Mesendoderm (in vitro differentiated cells): ENCODE measurements around the gene LRRC57.
A peak's percentile ranks its signal among the peaks of the same experiment; 100 is the strongest.
"Not testable (repeated sequence)": the region's sequence is repeated elsewhere in the genome, so short reads cannot be mapped to it uniquely, and the experiment has no call there.

Experiments
- DNase-seq: peaks from one replicate; pipeline ENCODE4 v3.0.0; 2013
- H2AK5ac ChIP-seq: 2 replicates; pipeline ENCODE4 v1.6.1; 2013; ENCODE audit warnings: low read length, inconsistent platforms
- H2BK120ac ChIP-seq: 2 replicates; pipeline ENCODE4 v1.6.1; 2013; ENCODE audit warnings: low read depth, mild to moderate bottlenecking, low read length, moderate library complexity, mixed read lengths
- H2BK15ac ChIP-seq: replicated peaks from 2 replicates; pipeline ENCODE4 v1.6.1; 2013; ENCODE audit warnings: low read depth, mild to moderate bottlenecking, moderate library complexity
- H2BK5ac ChIP-seq: 2 replicates; pipeline ENCODE4 v1.6.1; 2013; ENCODE audit warnings: low read length, inconsistent platforms
- H3K18ac ChIP-seq: 2 replicates; pipeline ENCODE4 v1.6.1; 2013; ENCODE audit warnings: mild to moderate bottlenecking, low read length, mixed read lengths
- H3K23ac ChIP-seq: one replicate; pipeline ENCODE4 v1.6.1; 2013; ENCODE audit warnings: low read length
- H3K27ac ChIP-seq: 2 replicates; pipeline ENCODE4 v1.5.1; 2013; ENCODE audit warnings: low read depth, mild to moderate bottlenecking, inconsistent platforms, low read length, moderate library complexity
- H3K27me3 ChIP-seq: 2 replicates; pipeline ENCODE4 v1.6.1; 2013; ENCODE audit warnings: low read length, control low read depth, mild to moderate bottlenecking, inconsistent platforms; ENCODE audit not compliant: insufficient read depth, poor library complexity
- H3K36me3 ChIP-seq: 2 replicates; pipeline ENCODE4 v1.6.1; 2013; ENCODE audit warnings: low read length, inconsistent platforms; ENCODE audit not compliant: control insufficient read depth, insufficient read depth
- H3K4ac ChIP-seq: one replicate; pipeline ENCODE4 v1.6.1; 2013; ENCODE audit warnings: low read depth, mild to moderate bottlenecking, low read length, moderate library complexity
- H3K4me1 ChIP-seq: 2 replicates; pipeline ENCODE4 v1.6.1; 2013; ENCODE audit warnings: low read depth, low read length, inconsistent platforms; ENCODE audit not compliant: control insufficient read depth
- H3K4me2 ChIP-seq: 2 replicates; pipeline ENCODE4 v1.6.1; 2013; ENCODE audit warnings: low read length
- H3K4me3 ChIP-seq: 2 replicates; pipeline ENCODE4 v1.5.1; 2013; ENCODE audit warnings: mild to moderate bottlenecking, low read length
- H3K56ac ChIP-seq: one replicate; pipeline ENCODE4 v1.6.1; 2013; ENCODE audit warnings: low read length
- H3K79me1 ChIP-seq: 2 replicates; pipeline ENCODE4 v1.6.1; 2013; ENCODE audit warnings: low read length, inconsistent platforms
- H3K79me2 ChIP-seq: 2 replicates; pipeline ENCODE4 v1.6.1; 2013; ENCODE audit warnings: mild to moderate bottlenecking, low read length; ENCODE audit not compliant: control insufficient read depth, insufficient read depth
- H3K9ac ChIP-seq: 2 replicates; pipeline ENCODE4 v1.6.1; 2013; ENCODE audit warnings: low read length, inconsistent platforms
- H4K5ac ChIP-seq: one replicate; pipeline ENCODE4 v1.6.1; 2013; ENCODE audit warnings: low read length
- H4K8ac ChIP-seq: one replicate; pipeline ENCODE4 v1.6.1; 2013; ENCODE audit warnings: low read depth, mild to moderate bottlenecking, control low read depth, low read length, moderate library complexity
- WGBS: extraction: QIAGEN DNeasy Blood & Tissue Kit; methylation state at CpG from one replicate; pipeline ENCODE4 v1.1.7; 2013; ENCODE audit warnings: low lambda C conversion rate, missing lambda C conversion rate; ENCODE audit not compliant: insufficient coverage; ENCODE audit errors: extremely low coverage; 5-methylcytosine and 5-hydroxymethylcytosine counted together

LRRC57 gene

DNA sequence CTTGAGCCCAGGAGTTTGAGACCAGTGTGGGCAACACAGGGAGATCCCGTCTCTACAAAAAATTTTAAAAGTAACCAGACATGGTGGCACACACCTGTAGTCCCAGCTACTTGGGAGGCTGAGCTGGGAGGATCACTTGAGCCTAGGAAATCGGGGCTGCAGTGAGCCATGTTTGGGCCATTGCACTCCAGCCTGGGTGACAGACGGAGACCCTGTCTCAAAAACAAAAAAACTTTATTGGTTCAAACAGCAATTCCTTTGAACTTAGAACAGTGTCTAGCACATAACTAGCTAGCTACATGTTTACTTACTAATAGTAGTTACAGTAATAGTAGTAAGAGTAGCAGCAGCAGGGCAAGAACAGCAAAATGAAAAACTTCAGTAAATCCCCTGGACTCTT lies 10.1 kb upstream of the LRRC57 start:
- WGBS = no CpG with 5 or more reads among the region's 3 CpGs
- no peaks in the 10 kb centered on the region for H3K36me3 ChIP-seq

GRCh38 chr15:42556550-42557207 lies 8.1 kb upstream of the LRRC57 start:
- not testable (repeated sequence) for H2BK15ac ChIP-seq, H3K56ac ChIP-seq, H3K23ac ChIP-seq, H3K4me2 ChIP-seq, H4K8ac ChIP-seq, H2BK120ac ChIP-seq, H4K5ac ChIP-seq, H3K4me3 ChIP-seq, H2BK5ac ChIP-seq, H3K18ac ChIP-seq, H3K27me3 ChIP-seq, H3K4me1 ChIP-seq, H2AK5ac ChIP-seq, H3K4ac ChIP-seq, H3K9ac ChIP-seq, DNase-seq, H3K27ac ChIP-seq, H3K36me3 ChIP-seq, H3K79me2 ChIP-seq, H3K79me1 ChIP-seq
- WGBS = no CpG with 5 or more reads among the region's 12 CpGs

More for the DNA sequence above, 10.1 kb upstream of the LRRC57 start:
- peaks cover 2% of the 10 kb centered on the region for H3K79me2 ChIP-seq
- no peak overlapping the region for H3K27ac ChIP-seq
- no peak overlapping the region for H3K4me3 ChIP-seq
- no peak overlapping the region for H3K18ac ChIP-seq
- H3K23ac ChIP-seq = no peak overlapping the region
- H3K27me3 ChIP-seq = no peaks in the 10 kb centered on the region
- H3K79me1 ChIP-seq = peaks cover 2% of the 10 kb centered on the region
- H2BK120ac ChIP-seq = no peak overlapping the region
- H3K4me1 ChIP-seq = no peaks in the 10 kb centered on the region
- H2BK15ac ChIP-seq = no peak overlapping the region
- H2AK5ac ChIP-seq = no peak overlapping the region
- H3K9ac ChIP-seq = no peak overlapping the region
- no peak overlapping the region for H4K5ac ChIP-seq
- no peak overlapping the region for H3K4ac ChIP-seq
- H3K4me2 ChIP-seq = no peak overlapping the region
- no peak overlapping the region for H4K8ac ChIP-seq
- no peak for DNase-seq
- H3K56ac ChIP-seq = no peak overlapping the region
- no peak overlapping the region for H2BK5ac ChIP-seq

DNA sequence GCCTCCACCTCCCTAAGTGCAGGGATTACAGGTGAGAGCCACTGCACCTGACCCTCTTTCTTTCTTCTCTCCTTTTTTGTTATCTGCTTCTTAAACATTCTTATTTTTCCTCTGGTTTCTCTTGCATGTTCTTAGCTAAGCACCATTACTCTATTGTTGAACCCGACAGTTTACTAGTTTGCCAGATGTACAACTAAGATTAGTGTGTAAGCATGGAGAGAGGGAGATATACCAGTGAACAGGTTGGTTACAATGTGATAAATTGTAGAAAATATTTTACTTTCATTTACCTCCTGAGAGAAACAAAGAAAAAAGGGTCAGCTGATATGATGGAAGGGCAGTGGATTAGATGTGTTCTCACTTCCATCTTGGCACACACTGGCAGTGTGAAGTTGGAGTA lies 5.0 kb upstream of the LRRC57 start:
- no peak overlapping the region for H3K4me2 ChIP-seq
- H3K79me2 ChIP-seq = peaks cover 25% of the 10 kb centered on the region
- H3K4me1 ChIP-seq = peaks cover 2% of the 10 kb centered on the region
- no peak overlapping the region for H2AK5ac ChIP-seq
- no peak overlapping the region for H3K27ac ChIP-seq
- H3K56ac ChIP-seq = no peak overlapping the region
- H3K23ac ChIP-seq = no peak overlapping the region
- H4K8ac ChIP-seq = no peak overlapping the region
- no peak for DNase-seq
- H3K27me3 ChIP-seq = no peaks in the 10 kb centered on the region
- H3K18ac ChIP-seq = no peak overlapping the region
- H2BK15ac ChIP-seq = no peak overlapping the region
- H3K4ac ChIP-seq = no peak overlapping the region
- H3K36me3 ChIP-seq = no peaks in the 10 kb centered on the region
- peaks cover 13% of the 10 kb centered on the region for H3K79me1 ChIP-seq
- no peak overlapping the region for H2BK5ac ChIP-seq
- WGBS = no CpG with 5 or more reads among the region's 1 CpG
- no peak overlapping the region for H3K4me3 ChIP-seq
- no peak overlapping the region for H3K9ac ChIP-seq
- H4K5ac ChIP-seq = no peak overlapping the region
- no peak overlapping the region for H2BK120ac ChIP-seq

DNA sequence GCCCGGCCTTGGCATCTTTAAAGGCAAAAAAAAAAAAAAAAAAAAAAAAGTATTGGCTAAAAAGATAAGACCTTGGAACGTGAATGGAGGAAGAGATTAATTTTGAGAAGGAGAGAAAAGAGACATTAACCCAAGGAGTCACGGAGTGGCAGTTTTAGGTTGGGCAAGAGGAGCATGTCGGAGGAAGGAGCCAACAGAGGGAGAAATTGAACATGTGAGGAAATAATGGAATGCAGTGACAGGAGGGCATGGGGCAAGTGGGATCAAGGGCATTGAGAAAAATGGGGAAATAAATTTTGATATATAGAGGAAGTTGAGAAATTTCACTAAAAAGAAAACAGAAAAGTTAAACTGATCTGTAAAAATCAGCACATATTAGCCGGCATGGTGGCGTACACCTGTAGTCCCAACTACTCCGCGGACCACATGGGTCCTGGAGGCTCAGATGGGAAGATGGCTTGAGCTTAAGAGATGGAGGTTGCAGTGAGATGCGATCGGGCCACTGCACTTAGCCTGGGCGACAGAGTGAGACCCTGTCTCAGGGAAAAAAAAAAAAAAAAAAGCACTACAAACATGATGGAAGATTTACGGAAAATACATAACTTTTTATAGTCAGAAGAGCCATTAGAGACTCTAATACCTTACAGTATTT lies 1.3 kb upstream of the LRRC57 start:
- peaks cover 15% of the 10 kb centered on the region for H3K79me1 ChIP-seq
- WGBS = no CpG with 5 or more reads among the region's 12 CpGs
- no peaks in the 10 kb centered on the region for H3K36me3 ChIP-seq
- DNase-seq = no peak
- no peak overlapping the region for H3K4me3 ChIP-seq
- H3K79me2 ChIP-seq = peaks cover 26% of the 10 kb centered on the region
- no peak overlapping the region for H3K23ac ChIP-seq
- H4K5ac ChIP-seq = no peak overlapping the region
- H3K56ac ChIP-seq = peak overlapping the region; percentile 17
- H2BK15ac ChIP-seq = no peak overlapping the region
- H3K9ac ChIP-seq = peak overlapping the region; percentile 48
- no peaks in the 10 kb centered on the region for H3K27me3 ChIP-seq
- H4K8ac ChIP-seq = no peak overlapping the region
- H3K4ac ChIP-seq = no peak overlapping the region
- no peak overlapping the region for H3K27ac ChIP-seq
- H3K4me1 ChIP-seq = peaks cover 5% of the 10 kb centered on the region
- no peak overlapping the region for H2AK5ac ChIP-seq
- H2BK120ac ChIP-seq = no peak overlapping the region
- no peak overlapping the region for H3K18ac ChIP-seq
- no peak overlapping the region for H2BK5ac ChIP-seq
- peak overlapping the region; percentile 56 for H3K4me2 ChIP-seq

GRCh38 chr15:42549032-42549491 lies 469 bp upstream of the LRRC57 start:
- no peak overlapping the region for H3K23ac ChIP-seq
- H2BK15ac ChIP-seq = no peak overlapping the region
- peak; percentile 62 for DNase-seq
- peak overlapping the region; percentile 2 for H3K18ac ChIP-seq
- no peaks in the 10 kb centered on the region for H3K27me3 ChIP-seq
- H2AK5ac ChIP-seq = no peak overlapping the region
- peaks cover 26% of the 10 kb centered on the region for H3K79me2 ChIP-seq
- H3K36me3 ChIP-seq = no peaks in the 10 kb centered on the region
- peaks cover 5% of the 10 kb centered on the region for H3K4me1 ChIP-seq
- H4K8ac ChIP-seq = no peak overlapping the region
- H3K56ac ChIP-seq = peak overlapping the region; percentile 99
- WGBS = no CpG with 5 or more reads among the region's 15 CpGs
- peak overlapping the region; percentile 100 for H3K4me3 ChIP-seq
- no peak overlapping the region for H2BK120ac ChIP-seq
- peak overlapping the region; percentile 32 for H3K4me2 ChIP-seq
- H3K4ac ChIP-seq = no peak overlapping the region
- H4K5ac ChIP-seq = no peak overlapping the region
- no peak overlapping the region for H3K27ac ChIP-seq
- H2BK5ac ChIP-seq = peak overlapping the region; percentile 67
- peak overlapping the region; percentile 99 for H3K9ac ChIP-seq
- H3K79me1 ChIP-seq = peaks cover 15% of the 10 kb centered on the region
